Right lobe of liver (tissue), 4 donors: ENCODE data around the gene RARG.

Experiments used
- CTCF ChIP-seq, 4 donors: fragments of 200-600 bp in 3 of 4; fragments of 450-650 bp in 1 of 4; IDR thresholded peaks; one replicate each; pipeline versions ENCODE4 v1.5.1 to v1.8.0; 2016 to 2022; ENCODE audit warnings: antibody characterized with exemption in 4 of 4, mild to moderate bottlenecking in 2 of 4
- POLR2A ChIP-seq: fragments of 450-650 bp; IDR thresholded peaks from one replicate; pipeline ENCODE4 v1.6.1; 2017; ENCODE audit warnings: antibody characterized with exemption, mild to moderate bottlenecking
- donor health status: DM: no; HTN: no; CAD: no.
- donor health status: DM: no; HTN: no; CAD: no.
- donor health status: DM: no; HTN: yes; CAD: no.

DNA sequence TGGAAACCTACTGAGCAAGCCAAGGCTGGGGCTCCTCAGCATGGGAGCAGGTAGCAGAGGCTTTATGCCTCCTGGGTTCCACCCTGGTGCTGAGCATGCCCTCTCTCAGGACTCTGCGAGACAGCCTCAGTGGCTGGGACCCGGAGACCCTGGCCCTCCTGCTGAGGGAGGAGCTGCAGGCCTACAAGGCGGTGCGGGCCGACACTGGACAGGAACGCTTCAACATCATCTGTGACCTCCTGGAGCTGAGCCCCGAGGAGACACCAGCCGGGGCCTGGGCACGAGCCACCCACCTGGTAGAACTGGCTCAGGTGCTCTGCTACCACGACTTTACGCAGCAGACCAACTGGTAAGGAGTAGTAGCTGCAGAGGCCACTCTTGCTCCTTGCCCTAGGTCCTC, 44.5 kb upstream of the RARG start:
- no peak for TF ChIP-seq CTCF (IDR thresholded peaks at IDR 0.05)
- no peak for TF ChIP-seq POLR2A
